PFSK-1 (cell line): ENCODE measurements around the gene DCTN2.

Source experiments
- POLR2AphosphoS5 ChIP-seq: IDR thresholded peaks from 2 replicates; pipeline ENCODE4 v1.6.1; 2012; ENCODE audit warnings: low read depth, mild to moderate bottlenecking, control low read depth, low read length, moderate library complexity
- SIN3A ChIP-seq: IDR thresholded peaks from 2 replicates; pipeline ENCODE4 v1.6.1; 2012; ENCODE audit warnings: mild to moderate bottlenecking, low read length, moderate library complexity, borderline replicate concordance; ENCODE audit not compliant: insufficient read depth
- TAF1 ChIP-seq: IDR thresholded peaks from 2 replicates; pipeline ENCODE4 v1.6.1; 2012; ENCODE audit warnings: low read length, control low read depth, borderline replicate concordance; ENCODE audit not compliant: insufficient read depth

- TF ChIP-seq POLR2AphosphoS5: no peak
- TF ChIP-seq TAF1: no peak
- no peak for TF ChIP-seq SIN3A
Measured at GRCh38 chr12:57549909-57550640, 3.1 kb upstream of the DCTN2 start, which contains the start of gene KIF5A.
